ENCODE data around the gene FAM20C.

Gene FAM20C

GRCh38 chr7:166338-167060 is 25.9 kb upstream of the FAM20C start:
- Histone ChIP-seq H3K36me3 (ENCODE audit: control insufficient read depth, insufficient read depth, low read length) (no peaks in the 10 kb centered on the region), H3K56ac (ENCODE audit: low read length) (no peak overlapping the region), H2AK5ac (ENCODE audit: low read length) (no peak overlapping the region), H3K4ac (ENCODE audit: low read depth, low read length) (no peak overlapping the region), H3K4me3 (ENCODE audit: low read length) (no peak overlapping the region), H2BK5ac (ENCODE audit: low read length) (no peak overlapping the region), H3K9ac (ENCODE audit: low read length) (no peak overlapping the region), H2BK15ac (replicated peaks; ENCODE audit: low read depth) (no peak overlapping the region), H3K27ac (ENCODE audit: low read depth, low read length) (no peak overlapping the region), H3K4me2 (ENCODE audit: low read length) (no peak overlapping the region), H2BK120ac (ENCODE audit: low read depth, low read length) (no peak overlapping the region), H4K5ac (ENCODE audit: low read length) (no peak overlapping the region), H4K8ac (ENCODE audit: low read depth, low read length) (no peak overlapping the region), H3K4me1 (ENCODE audit: control insufficient read depth, low read depth, low read length) (no peaks in the 10 kb centered on the region), H3K79me2 (ENCODE audit: control insufficient read depth, insufficient read depth, low read length) (no peaks in the 10 kb centered on the region), H3K18ac (ENCODE audit: low read length) (no peak overlapping the region), H3K23ac (ENCODE audit: low read length) (no peak overlapping the region), H3K27me3 (ENCODE audit: insufficient read depth, low read length, poor library complexity) (no peaks in the 10 kb centered on the region), H3K79me1 (ENCODE audit: low read length) (no peaks in the 10 kb centered on the region)
- WGBS (ENCODE audit: extremely low coverage, insufficient coverage, low lambda C conversion rate) = no CpG with 5 or more reads among the region's 18 CpGs
- DNase-seq = no peak

- DNase-seq = no peak
- no peaks in the 10 kb centered on the region for H3K79me2 ChIP-seq (ENCODE audit: control insufficient read depth, insufficient read depth, low read length)
- H2BK5ac ChIP-seq (ENCODE audit: low read length) = no peak overlapping the region
- no peak overlapping the region for H4K8ac ChIP-seq (ENCODE audit: low read depth, low read length)
- WGBS (ENCODE audit: extremely low coverage, insufficient coverage, low lambda C conversion rate) = no CpG with 5 or more reads among the region's 25 CpGs
- H2BK120ac ChIP-seq (ENCODE audit: low read depth, low read length) = no peak overlapping the region
- H3K27ac ChIP-seq (ENCODE audit: low read depth, low read length) = no peak overlapping the region
- no peak overlapping the region for H2BK15ac ChIP-seq (replicated peaks; ENCODE audit: low read depth)
- no peak overlapping the region for H2AK5ac ChIP-seq (ENCODE audit: low read length)
- H3K4me3 ChIP-seq (ENCODE audit: low read length) = no peak overlapping the region
- no peak overlapping the region for H3K9ac ChIP-seq (ENCODE audit: low read length)
- H3K27me3 ChIP-seq (ENCODE audit: insufficient read depth, low read length, poor library complexity) = no peaks in the 10 kb centered on the region
- H3K36me3 ChIP-seq (ENCODE audit: control insufficient read depth, insufficient read depth, low read length) = no peaks in the 10 kb centered on the region
- H4K5ac ChIP-seq (ENCODE audit: low read length) = no peak overlapping the region
- no peak overlapping the region for H3K4ac ChIP-seq (ENCODE audit: low read depth, low read length)
- H3K4me1 ChIP-seq (ENCODE audit: control insufficient read depth, low read depth, low read length) = no peaks in the 10 kb centered on the region
- H3K23ac ChIP-seq (ENCODE audit: low read length) = no peak overlapping the region
- no peaks in the 10 kb centered on the region for H3K79me1 ChIP-seq (ENCODE audit: low read length)
- H3K4me2 ChIP-seq (ENCODE audit: low read length) = no peak overlapping the region
- no peak overlapping the region for H3K18ac ChIP-seq (ENCODE audit: low read length)
- no peak overlapping the region for H3K56ac ChIP-seq (ENCODE audit: low read length)
Observed at GRCh38 chr7:167090-167855, 25.1 kb upstream of the FAM20C start.

GRCh38 chr7:167976-168791 is 24.2 kb upstream of the FAM20C start:
- H4K8ac ChIP-seq (ENCODE audit: low read depth, low read length) = no peak overlapping the region
- WGBS (ENCODE audit: extremely low coverage, insufficient coverage, low lambda C conversion rate) = no CpG with 5 or more reads among the region's 31 CpGs
- H2AK5ac ChIP-seq (ENCODE audit: low read length) = no peak overlapping the region
- no peaks in the 10 kb centered on the region for H3K79me2 ChIP-seq (ENCODE audit: control insufficient read depth, insufficient read depth, low read length)
- H3K4ac ChIP-seq (ENCODE audit: low read depth, low read length) = no peak overlapping the region
- DNase-seq = no peak
- no peaks in the 10 kb centered on the region for H3K27me3 ChIP-seq (ENCODE audit: insufficient read depth, low read length, poor library complexity)
- H3K23ac ChIP-seq (ENCODE audit: low read length) = no peak overlapping the region
- no peak overlapping the region for H2BK15ac ChIP-seq (replicated peaks; ENCODE audit: low read depth)
- no peaks in the 10 kb centered on the region for H3K79me1 ChIP-seq (ENCODE audit: low read length)
- no peak overlapping the region for H3K56ac ChIP-seq (ENCODE audit: low read length)
- no peak overlapping the region for H4K5ac ChIP-seq (ENCODE audit: low read length)
- no peak overlapping the region for H3K4me2 ChIP-seq (ENCODE audit: low read length)
- H3K4me3 ChIP-seq (ENCODE audit: low read length) = no peak overlapping the region
- no peak overlapping the region for H2BK120ac ChIP-seq (ENCODE audit: low read depth, low read length)
- no peaks in the 10 kb centered on the region for H3K36me3 ChIP-seq (ENCODE audit: control insufficient read depth, insufficient read depth, low read length)
- no peaks in the 10 kb centered on the region for H3K4me1 ChIP-seq (ENCODE audit: control insufficient read depth, low read depth, low read length)
- H3K9ac ChIP-seq (ENCODE audit: low read length) = no peak overlapping the region
- H3K27ac ChIP-seq (ENCODE audit: low read depth, low read length) = no peak overlapping the region
- no peak overlapping the region for H3K18ac ChIP-seq (ENCODE audit: low read length)
- H2BK5ac ChIP-seq (ENCODE audit: low read length) = no peak overlapping the region

GRCh38 chr7:169276-170172 is 22.8 kb upstream of the FAM20C start:
- Histone ChIP-seq H3K18ac (ENCODE audit: low read length) (no peak overlapping the region), H3K36me3 (ENCODE audit: control insufficient read depth, insufficient read depth, low read length) (no peaks in the 10 kb centered on the region), H2BK120ac (ENCODE audit: low read depth, low read length) (no peak overlapping the region), H4K8ac (ENCODE audit: low read depth, low read length) (no peak overlapping the region), H3K4ac (ENCODE audit: low read depth, low read length) (no peak overlapping the region), H4K5ac (ENCODE audit: low read length) (no peak overlapping the region), H2BK5ac (ENCODE audit: low read length) (no peak overlapping the region), H3K79me2 (ENCODE audit: control insufficient read depth, insufficient read depth, low read length) (no peaks in the 10 kb centered on the region), H3K79me1 (ENCODE audit: low read length) (no peaks in the 10 kb centered on the region), H3K56ac (ENCODE audit: low read length) (no peak overlapping the region), H3K27ac (ENCODE audit: low read depth, low read length) (no peak overlapping the region), H3K4me1 (ENCODE audit: control insufficient read depth, low read depth, low read length) (no peaks in the 10 kb centered on the region), H3K27me3 (ENCODE audit: insufficient read depth, low read length, poor library complexity) (no peaks in the 10 kb centered on the region), H3K4me3 (ENCODE audit: low read length) (no peak overlapping the region), H3K4me2 (ENCODE audit: low read length) (no peak overlapping the region), H3K9ac (ENCODE audit: low read length) (no peak overlapping the region), H3K23ac (ENCODE audit: low read length) (no peak overlapping the region), H2AK5ac (ENCODE audit: low read length) (no peak overlapping the region), H2BK15ac (replicated peaks; ENCODE audit: low read depth) (no peak overlapping the region)
- DNase-seq = no peak
- no CpG with 5 or more reads among the region's 33 CpGs for WGBS (ENCODE audit: extremely low coverage, insufficient coverage, low lambda C conversion rate)

- H3K36me3 ChIP-seq (ENCODE audit: control insufficient read depth, insufficient read depth, low read length) = no peaks in the 10 kb centered on the region
- WGBS (ENCODE audit: extremely low coverage, insufficient coverage, low lambda C conversion rate) = no CpG with 5 or more reads among the region's 31 CpGs
- no peak overlapping the region for H2BK120ac ChIP-seq (ENCODE audit: low read depth, low read length)
- H3K56ac ChIP-seq (ENCODE audit: low read length) = no peak overlapping the region
- H3K18ac ChIP-seq (ENCODE audit: low read length) = no peak overlapping the region
- H3K27me3 ChIP-seq (ENCODE audit: insufficient read depth, low read length, poor library complexity) = no peaks in the 10 kb centered on the region
- no peaks in the 10 kb centered on the region for H3K79me2 ChIP-seq (ENCODE audit: control insufficient read depth, insufficient read depth, low read length)
- H2BK15ac ChIP-seq (replicated peaks; ENCODE audit: low read depth) = no peak overlapping the region
- no peak overlapping the region for H3K27ac ChIP-seq (ENCODE audit: low read depth, low read length)
- no peak overlapping the region for H2BK5ac ChIP-seq (ENCODE audit: low read length)
- H3K79me1 ChIP-seq (ENCODE audit: low read length) = no peaks in the 10 kb centered on the region
- H4K5ac ChIP-seq (ENCODE audit: low read length) = no peak overlapping the region
- no peak overlapping the region for H3K4me3 ChIP-seq (ENCODE audit: low read length)
- no peak overlapping the region for H3K4ac ChIP-seq (ENCODE audit: low read depth, low read length)
- no peak overlapping the region for H2AK5ac ChIP-seq (ENCODE audit: low read length)
- H3K4me1 ChIP-seq (ENCODE audit: control insufficient read depth, low read depth, low read length) = no peaks in the 10 kb centered on the region
- H3K4me2 ChIP-seq (ENCODE audit: low read length) = no peak overlapping the region
- DNase-seq = no peak
- H3K23ac ChIP-seq (ENCODE audit: low read length) = no peak overlapping the region
- H3K9ac ChIP-seq (ENCODE audit: low read length) = no peak overlapping the region
- H4K8ac ChIP-seq (ENCODE audit: low read depth, low read length) = no peak overlapping the region
Observed at GRCh38 chr7:170551-171363, 21.6 kb upstream of the FAM20C start.

All from mesendoderm (in vitro differentiated cells).